CD4-positive, alpha-beta memory T cell (primary cell): ENCODE results near the gene FAM111A. TPM values are rescaled to one million over a fixed set of nuclear protein-coding genes. Genes with fewer than 3 reads are reported as not detected.

Experiments used
- CTCF ChIA-PET: fragments of 350-600 bp; sonication (Branson Sonifier 250); formaldehyde crosslinking; loops from one replicate; lab custom pipeline; 2021; ENCODE audit warnings: inconsistent platforms; ENCODE audit not compliant: partially characterized antibody; lab: Charles Lee
- POLR2A ChIA-PET: fragments of 350-600 bp; sonication (Branson Sonifier 250); formaldehyde crosslinking; loops from one replicate; lab custom pipeline; 2021; ENCODE audit not compliant: partially characterized antibody; lab: Charles Lee
- DNase-seq, 5 donors: peaks; one replicate each; pipeline versions ENCODE4 v3.0.0 to v3.0.0-alpha.2; 2020 to 2022; ENCODE audit warnings: mixed read lengths in 1 of 5
- H3K27ac ChIP-seq: one replicate; pipeline ENCODE4 v1.7.0; 2013; ENCODE audit warnings: low read depth, low read length
- H3K27me3 ChIP-seq: 2 replicates; pipeline ENCODE4 v1.7.0; 2013; ENCODE audit warnings: mild to moderate bottlenecking, low read length, moderate library complexity; ENCODE audit not compliant: insufficient read depth
- H3K36me3 ChIP-seq: 2 replicates; pipeline ENCODE4 v1.7.0; 2013; ENCODE audit warnings: mild to moderate bottlenecking, low read length, moderate library complexity; ENCODE audit not compliant: insufficient read depth
- H3K4me1 ChIP-seq: 2 replicates; pipeline ENCODE4 v1.7.0; 2013; ENCODE audit warnings: mild to moderate bottlenecking, low read length, moderate library complexity; ENCODE audit not compliant: insufficient read depth
- H3K4me3 ChIP-seq, 2 donors: one replicate each; pipeline ENCODE4 v1.7.0; 2013; ENCODE audit warnings: low read length in 2 of 2, mild to moderate bottlenecking in 1 of 2
- H3K9me3 ChIP-seq, 2 donors: one replicate each; pipeline ENCODE4 v1.7.0; 2013; ENCODE audit warnings: low read length in 2 of 2, control low read depth in 1 of 2; ENCODE audit not compliant: control insufficient read depth in 1 of 2
- H3K27ac Mint-ChIP-seq, 7 donors: one replicate each; pipeline ENCODE4 v1.8.0; 2020 to 2021; ENCODE audit warnings: mixed read lengths in 7 of 7, mild to moderate bottlenecking in 6 of 7, inconsistent platforms in 3 of 7, moderate library complexity in 3 of 7
- H3K27me3 Mint-ChIP-seq, 2 donors: one replicate each; pipeline ENCODE4 v1.8.0; 2020 to 2021; ENCODE audit warnings: mixed read lengths in 2 of 2
- H3K36me3 Mint-ChIP-seq, 2 donors: one replicate each; pipeline ENCODE4 v1.8.0; 2020 to 2021; ENCODE audit warnings: mixed read lengths in 2 of 2, inconsistent platforms in 1 of 2, mild to moderate bottlenecking in 1 of 2
- H3K4me1 Mint-ChIP-seq, 4 donors: one replicate each; pipeline ENCODE4 v1.8.0; 2020 to 2021; ENCODE audit warnings: mixed read lengths in 4 of 4, mild to moderate bottlenecking in 1 of 4
- H3K4me3 Mint-ChIP-seq, 8 donors: one replicate each; pipeline ENCODE4 v1.8.0; 2020 to 2021; ENCODE audit warnings: mixed read lengths in 8 of 8, mild to moderate bottlenecking in 7 of 8, moderate library complexity in 6 of 8, inconsistent platforms in 3 of 8
- H3K9me3 Mint-ChIP-seq, 8 donors: one replicate each; pipeline ENCODE4 v1.8.0; 2020 to 2021; ENCODE audit warnings: mixed read lengths in 8 of 8, mild to moderate bottlenecking in 5 of 8, inconsistent platforms in 3 of 8, moderate library complexity in 1 of 8
- intact Hi-C: fragments of 100-400 bp; cut with micrococcal nuclease; formaldehyde crosslinking; loops from one replicate; pipeline ENCODE4 v1.15.1; 2023
- polyA plus RNA-seq, 2 donors: library from polyadenylated mRNA; unstranded; fragments of 300-500 nt; fragmentation: Illumina TruSeq; gene quantifications; one replicate each; pipeline ENCODE4 v1.2.3, GENCODE V29; 2021
- total RNA-seq, 2 experiments: library from RNA; stranded (reverse); gene quantifications; one replicate each; pipeline ENCODE4 v1.2.3, GENCODE V29; 2021

The FAM111A gene
- total and polyA plus RNA-seq, 4 experiments from 2014 or later: 22.8 to 130 (median 77.7) TPM

- Mint-ChIP-seq H3K36me3 (peaks cover 6 to 9% of the 10 kb centered on the region in 2 donors), H3K27me3 (peaks cover 0 to 2% of the 10 kb centered on the region in 2 donors), H3K9me3 (no peaks in the 10 kb centered on the region), H3K4me3 (no peak overlapping the region), H3K27ac (no peak overlapping the region), H3K4me1 (no peaks in the 10 kb centered on the region)
- no peak for DNase-seq
- H3K27ac ChIP-seq: no peak overlapping the region
- ChIA-PET POLR2A (interaction anchor here (0.6 to 0.9 kb wide), 2 partner anchors 15 to 37 kb away, joined by 3 read pairs; no protein-coding TSS in a partner anchor), CTCF (interaction anchor here (11.6 kb wide), 1 partner anchor 17 kb away, joined by 205 read pairs; the partner anchor contains the start of gene DTX4)
- H3K9me3 ChIP-seq: no peaks in the 10 kb centered on the region
- intact Hi-C loops: no loop called here
- no peaks in the 10 kb centered on the region for H3K27me3 ChIP-seq
- H3K4me1 ChIP-seq: no peaks in the 10 kb centered on the region
- no peaks in the 10 kb centered on the region for H3K36me3 ChIP-seq
- no peak overlapping the region for H3K4me3 ChIP-seq
These were observed 47.3 kb downstream of the FAM111A start for GRCh38 chr11:59189986-59190385.

GRCh38 chr11:59191095-59191494, 48.4 kb downstream of the FAM111A start:
- Histone ChIP-seq H3K27ac (no peak overlapping the region), H3K9me3 (no peaks in the 10 kb centered on the region), H3K36me3 (no peaks in the 10 kb centered on the region), H3K4me3 (no peak overlapping the region), H3K27me3 (no peaks in the 10 kb centered on the region), H3K4me1 (no peaks in the 10 kb centered on the region)
- DNase-seq: no peak
- Mint-ChIP-seq H3K27ac (peak overlapping the region in 1 of 7 donors; percentile 39), H3K9me3 (no peaks in the 10 kb centered on the region), H3K36me3 (peaks cover 6 to 19% of the 10 kb centered on the region in 2 donors), H3K4me3 (no peak overlapping the region), H3K27me3 (peaks cover 0 to 2% of the 10 kb centered on the region in 2 donors), H3K4me1 (peaks cover 0 to 3% (median 2%) of the 10 kb centered on the region in 4 donors)
- ChIA-PET POLR2A (no interaction called here), CTCF (interaction anchor here (2.0 to 4.5 kb wide), 3 partner anchors 15 to 20 kb away, joined by 5 to 25 read pairs (median 14); partner anchors contain the start of gene DTX4)
- intact Hi-C loops: no loop called here

GRCh38 chr11:59191890-59192289, 49.2 kb downstream of the FAM111A start:
- CTCF ChIA-PET: interaction anchor here (2.0 to 4.5 kb wide), 3 partner anchors 14 to 20 kb away, joined by 5 to 25 read pairs (median 14); partner anchors contain the start of gene DTX4
- Mint-ChIP-seq H3K9me3 (no peaks in the 10 kb centered on the region), H3K27me3 (peaks cover 0 to 2% of the 10 kb centered on the region in 2 donors), H3K36me3 (peaks cover 6 to 24% of the 10 kb centered on the region in 2 donors), H3K4me1 (peaks cover 0 to 4% (median 3%) of the 10 kb centered on the region in 4 donors), H3K27ac (no peak overlapping the region), H3K4me3 (no peak overlapping the region)
- Histone ChIP-seq H3K4me1 (no peaks in the 10 kb centered on the region), H3K36me3 (no peaks in the 10 kb centered on the region), H3K27ac (no peak overlapping the region), H3K4me3 (no peak overlapping the region), H3K27me3 (no peaks in the 10 kb centered on the region), H3K9me3 (no peaks in the 10 kb centered on the region)
- no peak for DNase-seq
- POLR2A ChIA-PET: no interaction called here
- intact Hi-C loops: no loop called here

DNA sequence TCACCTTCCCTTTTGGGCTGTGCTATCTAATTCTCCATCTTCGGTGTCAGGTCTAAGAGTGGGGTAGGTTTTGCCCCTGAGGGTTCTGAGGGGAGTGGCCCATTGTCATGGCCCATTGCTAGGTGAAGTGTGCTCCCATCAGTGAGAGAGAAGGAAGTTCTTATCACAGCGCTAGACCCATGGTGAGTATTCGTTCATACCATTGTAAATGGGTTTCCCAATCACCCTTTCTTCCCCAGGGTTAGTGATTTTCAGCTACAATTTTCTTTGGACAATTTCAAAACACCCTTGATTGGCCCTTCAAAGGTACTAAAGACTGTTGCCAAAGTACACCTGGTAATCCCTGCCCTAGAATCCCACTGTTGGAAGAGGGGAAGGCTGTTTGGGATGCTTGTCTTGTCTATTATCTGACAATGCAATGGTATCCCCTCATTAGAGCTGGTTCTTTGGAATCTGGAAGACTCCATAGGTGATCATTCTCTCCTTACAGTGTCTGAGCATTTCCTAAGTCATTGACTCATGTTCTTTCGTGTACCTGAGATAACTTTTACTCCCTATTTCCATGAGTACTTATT, 49.9 kb downstream of the FAM111A start:
- POLR2A ChIA-PET: no interaction called here
- Mint-ChIP-seq H3K27ac (no peak overlapping the region), H3K4me1 (peaks cover 0 to 4% (median 3%) of the 10 kb centered on the region in 4 donors), H3K27me3 (peaks cover 0 to 2% of the 10 kb centered on the region in 2 donors), H3K9me3 (no peaks in the 10 kb centered on the region), H3K36me3 (peaks cover 6 to 26% of the 10 kb centered on the region in 2 donors), H3K4me3 (no peak overlapping the region)
- Histone ChIP-seq H3K9me3 (no peaks in the 10 kb centered on the region), H3K4me1 (no peaks in the 10 kb centered on the region), H3K27me3 (no peaks in the 10 kb centered on the region), H3K27ac (no peak overlapping the region), H3K4me3 (no peak overlapping the region), H3K36me3 (no peaks in the 10 kb centered on the region)
- DNase-seq: no peak
- intact Hi-C loops: no loop called here
- CTCF ChIA-PET: interaction anchor here (0.6 to 4.5 kb wide), 5 partner anchors 8 to 278 kb away, joined by 3 to 25 read pairs (median 5); partner anchors contain the start of gene DTX4

- Mint-ChIP-seq H3K4me1 (peaks cover 0 to 4% (median 3%) of the 10 kb centered on the region in 4 donors), H3K36me3 (peaks cover 6 to 25% of the 10 kb centered on the region in 2 donors), H3K27me3 (peaks cover 0 to 2% of the 10 kb centered on the region in 2 donors), H3K9me3 (no peaks in the 10 kb centered on the region), H3K27ac (no peak overlapping the region), H3K4me3 (no peak overlapping the region)
- Histone ChIP-seq H3K27ac (no peak overlapping the region), H3K4me1 (no peaks in the 10 kb centered on the region), H3K4me3 (no peak overlapping the region), H3K9me3 (no peaks in the 10 kb centered on the region), H3K27me3 (no peaks in the 10 kb centered on the region), H3K36me3 (no peaks in the 10 kb centered on the region)
- no peak for DNase-seq
- POLR2A ChIA-PET: no interaction called here
- CTCF ChIA-PET: interaction anchor here (1.4 to 4.5 kb wide), 4 partner anchors 8 to 22 kb away, joined by 4 to 25 read pairs (median 10); partner anchors contain the start of gene DTX4
- intact Hi-C loops: no loop called here
These were observed 51.0 kb downstream of the FAM111A start for GRCh38 chr11:59193587-59194130.

- Mint-ChIP-seq H3K27me3 (peaks cover 0 to 2% of the 10 kb centered on the region in 2 donors), H3K27ac (peak overlapping the region in 2 of 7 donors; percentile 30 to 44), H3K4me1 (peaks cover 5 to 17% (median 12%) of the 10 kb centered on the region in 4 donors), H3K4me3 (no peak overlapping the region), H3K9me3 (no peaks in the 10 kb centered on the region), H3K36me3 (peaks cover 6 to 18% of the 10 kb centered on the region in 2 donors)
- no peak overlapping the region for H3K4me3 ChIP-seq
- peaks cover 7% of the 10 kb centered on the region for H3K4me1 ChIP-seq
- ChIA-PET POLR2A (no interaction called here), CTCF (interaction anchor here (1.4 kb wide), 1 partner anchor 21 kb away, joined by 6 read pairs; no protein-coding TSS in a partner anchor)
- H3K27ac ChIP-seq: no peak overlapping the region
- no peak for DNase-seq
- no peaks in the 10 kb centered on the region for H3K9me3 ChIP-seq
- intact Hi-C loops: no loop called here
- H3K36me3 ChIP-seq: no peaks in the 10 kb centered on the region
- H3K27me3 ChIP-seq: no peaks in the 10 kb centered on the region
These were observed 52.9 kb downstream of the FAM111A start for GRCh38 chr11:59195586-59195985.

DNA sequence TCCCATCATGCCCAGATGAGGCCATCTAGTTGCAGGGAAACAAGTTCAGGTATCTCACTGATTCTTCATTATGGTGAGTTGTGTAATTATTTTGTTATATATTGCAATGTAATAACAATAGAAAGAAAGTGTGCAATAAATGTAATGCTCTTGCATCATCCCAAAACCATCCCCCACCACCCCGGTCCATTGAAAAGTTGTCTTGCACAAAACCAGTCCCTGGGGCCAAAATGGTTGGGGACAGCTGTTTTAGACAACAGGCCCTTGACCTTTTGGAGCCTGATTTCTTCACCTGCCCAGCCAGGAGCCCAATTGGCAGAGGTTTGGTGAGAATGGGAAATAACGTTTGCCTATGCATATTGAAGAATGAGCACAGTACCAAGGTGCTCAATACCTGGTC, 54.1 kb downstream of the FAM111A start:
- intact Hi-C loops: no loop called here
- DNase-seq: no peak
- ChIA-PET CTCF (no interaction called here), POLR2A (no interaction called here)
- Mint-ChIP-seq H3K4me3 (no peak overlapping the region), H3K27ac (no peak overlapping the region), H3K9me3 (no peaks in the 10 kb centered on the region), H3K4me1 (peaks cover 5 to 17% (median 13%) of the 10 kb centered on the region in 4 donors), H3K36me3 (peaks cover 6 to 20% of the 10 kb centered on the region in 2 donors), H3K27me3 (no peaks in the 10 kb centered on the region)
- Histone ChIP-seq H3K36me3 (no peaks in the 10 kb centered on the region), H3K4me3 (no peak overlapping the region), H3K9me3 (no peaks in the 10 kb centered on the region), H3K27ac (no peak overlapping the region), H3K27me3 (no peaks in the 10 kb centered on the region), H3K4me1 (peaks cover 7% of the 10 kb centered on the region)
